ENCODE data around the gene TMEM185A.
"Not testable (repeated sequence)": the region's sequence is repeated elsewhere in the genome, so short reads cannot be mapped to it uniquely, and the experiment has no call there.

The TMEM185A gene

DNA sequence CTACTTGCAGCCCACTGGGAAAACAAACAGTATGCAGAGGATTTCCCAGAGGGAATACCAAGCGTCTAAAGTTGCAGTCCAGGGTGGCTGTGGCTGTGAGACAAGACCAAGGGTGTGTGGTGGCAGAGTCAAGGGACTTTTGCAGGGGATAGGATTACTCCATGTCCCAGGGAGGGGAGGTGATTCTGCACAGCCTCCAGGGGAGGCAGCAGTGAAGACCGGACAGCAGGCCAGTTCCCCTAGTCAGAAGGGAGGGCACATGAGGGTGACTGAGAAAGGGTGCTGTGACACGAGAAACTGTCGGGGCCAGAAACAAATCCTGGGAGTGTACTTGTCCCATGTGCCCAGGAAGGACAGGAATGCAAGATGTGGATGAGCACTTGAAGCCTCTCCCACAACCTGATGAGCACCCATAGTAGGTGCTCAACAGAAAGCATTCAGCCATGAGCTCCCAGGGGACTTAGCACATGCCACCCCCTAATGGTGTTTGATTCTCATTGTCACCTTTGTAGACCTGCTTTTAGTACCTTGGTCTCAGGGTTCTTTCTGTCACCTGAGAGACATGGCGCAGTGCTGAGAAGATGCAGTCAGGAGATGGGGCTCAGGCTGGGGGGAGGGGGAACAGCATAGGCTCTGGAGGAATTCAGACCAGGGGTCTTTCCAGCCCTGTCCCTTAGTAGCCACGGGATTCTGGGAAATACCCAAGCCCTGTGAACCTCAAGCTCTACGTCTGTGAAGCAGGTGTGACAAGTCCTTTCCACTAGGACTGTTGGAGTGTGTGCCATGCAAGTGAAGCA, 63.8 kb downstream of the TMEM185A start:
- Histone ChIP-seq H3K79me2 (ENCODE audit: low read length) (no peaks in the 10 kb centered on the region), H3K4me3 (ENCODE audit: low read length) (no peak overlapping the region), H3K9ac (ENCODE audit: low read length) (no peak overlapping the region), H3K9me3 (replicated peaks; ENCODE audit: insufficient read depth, low read length) (no peaks in the 10 kb centered on the region), H3K9me2 (replicated peaks; ENCODE audit: insufficient read depth, low read length) (no peaks in the 10 kb centered on the region), H3K36me3 (replicated peaks; ENCODE audit: insufficient read depth, low read length) (no peaks in the 10 kb centered on the region), H3K4me1 (ENCODE audit: low read length) (no peaks in the 10 kb centered on the region), H2AFZ (ENCODE audit: low read length) (no peak overlapping the region), H3F3A (ENCODE audit: insufficient read depth, low read length) (no peaks in the 10 kb centered on the region), H3K27ac (ENCODE audit: low read length) (no peak overlapping the region), H3K4me2 (ENCODE audit: low read depth, low read length) (no peak overlapping the region), H4K20me1 (ENCODE audit: insufficient read depth, low read length) (no peaks in the 10 kb centered on the region), H3K27me3 (replicated peaks; ENCODE audit: insufficient read depth, low read length) (no peaks in the 10 kb centered on the region)
- DNase-seq, result no peak
- TF ChIP-seq EZH2phosphoT487 (IDR thresholded peaks at IDR 0.05; ENCODE audit: low read length), result no peak
- TF ChIP-seq, protein P1, sequence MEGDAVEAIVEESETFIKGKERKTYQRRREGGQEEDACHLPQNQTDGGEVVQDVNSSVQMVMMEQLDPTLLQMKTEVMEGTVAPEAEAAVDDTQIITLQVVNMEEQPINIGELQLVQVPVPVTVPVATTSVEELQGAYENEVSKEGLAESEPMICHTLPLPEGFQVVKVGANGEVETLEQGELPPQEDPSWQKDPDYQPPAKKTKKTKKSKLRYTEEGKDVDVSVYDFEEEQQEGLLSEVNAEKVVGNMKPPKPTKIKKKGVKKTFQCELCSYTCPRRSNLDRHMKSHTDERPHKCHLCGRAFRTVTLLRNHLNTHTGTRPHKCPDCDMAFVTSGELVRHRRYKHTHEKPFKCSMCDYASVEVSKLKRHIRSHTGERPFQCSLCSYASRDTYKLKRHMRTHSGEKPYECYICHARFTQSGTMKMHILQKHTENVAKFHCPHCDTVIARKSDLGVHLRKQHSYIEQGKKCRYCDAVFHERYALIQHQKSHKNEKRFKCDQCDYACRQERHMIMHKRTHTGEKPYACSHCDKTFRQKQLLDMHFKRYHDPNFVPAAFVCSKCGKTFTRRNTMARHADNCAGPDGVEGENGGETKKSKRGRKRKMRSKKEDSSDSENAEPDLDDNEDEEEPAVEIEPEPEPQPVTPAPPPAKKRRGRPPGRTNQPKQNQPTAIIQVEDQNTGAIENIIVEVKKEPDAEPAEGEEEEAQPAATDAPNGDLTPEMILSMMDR (IDR thresholded peaks at IDR 0.05; ENCODE audit: low read length), result no peak
- no peak for TF ChIP-seq EZH2 (optimal IDR thresholded peaks at IDR 0.05; ENCODE audit: low read depth, low read length)

DNA sequence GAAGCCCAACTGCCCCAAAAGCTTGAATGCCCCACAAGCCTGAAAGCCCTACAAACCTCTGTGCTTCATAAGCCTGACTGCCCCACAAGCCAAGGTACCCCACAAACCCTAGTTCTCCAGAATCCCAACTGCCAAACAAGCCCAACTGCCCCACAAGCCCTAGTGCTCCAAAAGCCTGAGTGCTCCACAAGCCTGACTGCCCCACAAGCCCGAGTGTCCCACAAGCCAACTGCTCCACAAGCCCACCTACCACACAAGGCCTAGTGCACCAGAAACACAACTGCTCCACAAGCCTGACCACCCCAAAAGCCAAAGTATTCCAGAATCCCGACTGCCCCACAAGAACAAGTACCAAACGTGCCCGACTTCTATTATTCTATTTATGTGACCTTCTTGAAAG, 68.2 kb downstream of the TMEM185A start:
- no peak for DNase-seq
- Histone ChIP-seq H3F3A (ENCODE audit: insufficient read depth, low read length) (no peaks in the 10 kb centered on the region), H3K4me1 (ENCODE audit: low read length) (no peaks in the 10 kb centered on the region), H3K9me2 (replicated peaks; ENCODE audit: insufficient read depth, low read length) (no peaks in the 10 kb centered on the region), H3K27me3 (replicated peaks; ENCODE audit: insufficient read depth, low read length) (no peaks in the 10 kb centered on the region), H3K9ac (ENCODE audit: low read length) (no peak overlapping the region), H3K27ac (ENCODE audit: low read length) (no peak overlapping the region), H4K20me1 (ENCODE audit: insufficient read depth, low read length) (no peaks in the 10 kb centered on the region), H3K9me3 (replicated peaks; ENCODE audit: insufficient read depth, low read length) (no peaks in the 10 kb centered on the region), H3K4me2 (ENCODE audit: low read depth, low read length) (no peak overlapping the region), H3K36me3 (replicated peaks; ENCODE audit: insufficient read depth, low read length) (no peaks in the 10 kb centered on the region), H3K79me2 (ENCODE audit: low read length) (no peaks in the 10 kb centered on the region), H3K4me3 (ENCODE audit: low read length) (no peak overlapping the region), H2AFZ (ENCODE audit: low read length) (no peak overlapping the region)
- no peak for TF ChIP-seq EZH2 (optimal IDR thresholded peaks at IDR 0.05; ENCODE audit: low read depth, low read length)
- TF ChIP-seq EZH2phosphoT487 (IDR thresholded peaks at IDR 0.05; ENCODE audit: low read length), result no peak
- TF ChIP-seq, protein P1 (IDR thresholded peaks at IDR 0.05; ENCODE audit: low read length), result no peak

DNA sequence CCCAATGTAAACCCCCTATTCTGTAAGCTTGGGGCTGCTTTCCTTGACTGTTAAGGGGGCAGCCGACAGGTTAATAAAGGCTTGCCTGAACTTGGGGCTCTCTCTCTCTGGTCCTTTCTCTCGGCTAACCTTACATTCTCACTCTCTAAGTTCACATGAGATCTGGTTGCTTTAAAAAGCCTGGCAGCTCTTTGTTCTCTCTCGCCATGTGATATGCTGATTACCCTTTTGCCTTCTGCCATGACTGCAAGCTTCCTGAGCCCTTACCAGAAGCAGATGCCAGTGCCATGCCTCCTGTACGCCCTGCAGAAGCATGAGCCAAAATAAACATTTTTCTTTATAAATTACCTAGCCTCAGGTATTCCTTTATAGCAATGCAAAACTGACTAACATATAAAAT, 76.3 kb downstream of the TMEM185A start:
- H3F3A ChIP-seq (ENCODE audit: insufficient read depth, low read length); DNase-seq; H4K20me1 ChIP-seq (ENCODE audit: insufficient read depth, low read length): not testable (repeated sequence)

DNA sequence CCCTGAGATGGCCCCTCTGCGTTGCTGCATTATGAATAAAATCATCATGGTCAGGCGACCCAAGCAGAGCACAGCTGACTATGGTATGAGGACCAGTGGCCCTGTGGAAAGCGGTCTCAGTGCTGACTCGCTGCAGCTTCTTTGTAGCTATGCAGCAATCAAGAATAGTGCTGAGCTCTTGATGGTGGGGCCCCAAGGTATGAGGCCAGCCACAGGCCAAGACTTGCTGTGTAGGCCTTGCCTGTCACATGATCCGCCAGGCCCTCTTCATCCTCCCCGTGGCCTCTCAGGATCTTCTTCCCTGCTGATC, 79.7 kb downstream of the TMEM185A start:
- H3F3A ChIP-seq (ENCODE audit: insufficient read depth, low read length); H3K4me2 ChIP-seq (ENCODE audit: low read depth, low read length); H3K27ac ChIP-seq (ENCODE audit: low read length); H4K20me1 ChIP-seq (ENCODE audit: insufficient read depth, low read length); H3K27me3 ChIP-seq (replicated peaks; ENCODE audit: insufficient read depth, low read length); H3K9me2 ChIP-seq (replicated peaks; ENCODE audit: insufficient read depth, low read length); H2AFZ ChIP-seq (ENCODE audit: low read length); H3K79me2 ChIP-seq (ENCODE audit: low read length); H3K9ac ChIP-seq (ENCODE audit: low read length); H3K4me1 ChIP-seq (ENCODE audit: low read length); H3K9me3 ChIP-seq (replicated peaks; ENCODE audit: insufficient read depth, low read length); H3K36me3 ChIP-seq (replicated peaks; ENCODE audit: insufficient read depth, low read length); H3K4me3 ChIP-seq (ENCODE audit: low read length); DNase-seq: not testable (repeated sequence)

More for the DNA sequence above, 76.3 kb downstream of the TMEM185A start:
- not testable (repeated sequence) for H2AFZ ChIP-seq (ENCODE audit: low read length); H3K27me3 ChIP-seq (replicated peaks; ENCODE audit: insufficient read depth, low read length); H3K79me2 ChIP-seq (ENCODE audit: low read length); H3K9me3 ChIP-seq (replicated peaks; ENCODE audit: insufficient read depth, low read length); H3K9me2 ChIP-seq (replicated peaks; ENCODE audit: insufficient read depth, low read length); H3K4me3 ChIP-seq (ENCODE audit: low read length); H3K9ac ChIP-seq (ENCODE audit: low read length); H3K27ac ChIP-seq (ENCODE audit: low read length); H3K36me3 ChIP-seq (replicated peaks; ENCODE audit: insufficient read depth, low read length); H3K4me2 ChIP-seq (ENCODE audit: low read depth, low read length); H3K4me1 ChIP-seq (ENCODE audit: low read length)

DNA sequence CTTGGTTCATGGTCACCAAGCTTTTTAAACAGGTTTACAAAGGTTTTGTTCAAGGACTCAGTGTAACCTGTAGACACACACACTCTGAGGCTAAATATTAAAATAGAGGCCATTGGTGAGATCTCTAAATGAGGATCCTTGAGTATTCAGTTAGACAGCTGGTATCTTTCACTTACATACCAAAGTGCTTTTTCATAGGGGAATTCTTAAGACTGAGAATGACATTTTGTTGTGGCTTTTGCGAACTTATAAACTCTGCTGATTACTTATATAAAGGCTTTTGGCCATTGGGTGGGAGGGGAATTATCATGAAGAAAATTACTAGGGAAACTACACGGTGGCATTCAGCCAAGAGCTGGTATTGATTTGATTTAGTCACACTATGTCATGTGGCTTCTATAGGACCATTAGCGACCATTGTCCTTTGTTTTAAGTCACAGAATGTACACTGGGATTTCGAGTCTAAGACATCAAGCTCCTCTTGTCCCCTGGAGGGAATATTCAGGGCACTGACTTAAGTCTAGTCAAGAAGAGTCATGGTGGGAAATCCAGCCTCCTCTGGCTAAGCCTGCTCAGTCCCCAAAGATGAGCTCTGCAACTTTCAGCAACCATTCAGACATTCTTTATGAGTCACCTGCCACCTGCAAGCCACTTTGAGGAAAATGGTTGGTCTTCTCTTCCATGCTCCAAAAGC, 80.2 kb downstream of the TMEM185A start:
- H3K9ac ChIP-seq (ENCODE audit: low read length); H3K9me3 ChIP-seq (replicated peaks; ENCODE audit: insufficient read depth, low read length); H4K20me1 ChIP-seq (ENCODE audit: insufficient read depth, low read length); H3K4me3 ChIP-seq (ENCODE audit: low read length); H3F3A ChIP-seq (ENCODE audit: insufficient read depth, low read length); H2AFZ ChIP-seq (ENCODE audit: low read length); H3K4me1 ChIP-seq (ENCODE audit: low read length); H3K27me3 ChIP-seq (replicated peaks; ENCODE audit: insufficient read depth, low read length); H3K4me2 ChIP-seq (ENCODE audit: low read depth, low read length); DNase-seq; H3K27ac ChIP-seq (ENCODE audit: low read length); H3K9me2 ChIP-seq (replicated peaks; ENCODE audit: insufficient read depth, low read length); H3K36me3 ChIP-seq (replicated peaks; ENCODE audit: insufficient read depth, low read length); H3K79me2 ChIP-seq (ENCODE audit: low read length): not testable (repeated sequence)

DNA sequence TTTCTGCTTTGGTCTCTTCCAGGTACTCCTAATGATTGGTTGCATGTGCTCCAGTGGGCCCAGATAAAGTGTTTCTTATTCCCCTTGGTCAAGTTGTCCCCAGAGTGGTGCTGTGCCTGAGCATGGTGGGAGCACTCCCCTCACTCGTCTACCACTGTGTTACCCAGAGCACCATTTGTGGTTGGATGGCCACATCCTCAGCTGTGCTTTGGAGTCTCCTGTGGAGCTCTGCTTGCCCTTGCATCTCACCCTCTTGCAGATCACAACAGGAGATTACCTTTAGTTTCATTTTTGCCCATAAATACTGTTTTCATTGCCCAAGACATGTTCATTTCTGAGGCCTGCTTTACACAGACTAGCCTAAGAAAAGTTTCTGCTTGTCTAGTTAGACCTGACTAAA, 81.1 kb downstream of the TMEM185A start:
- H3F3A ChIP-seq (ENCODE audit: insufficient read depth, low read length); H3K4me1 ChIP-seq (ENCODE audit: low read length); DNase-seq; H4K20me1 ChIP-seq (ENCODE audit: insufficient read depth, low read length); H3K9me3 ChIP-seq (replicated peaks; ENCODE audit: insufficient read depth, low read length); H3K4me3 ChIP-seq (ENCODE audit: low read length); H3K4me2 ChIP-seq (ENCODE audit: low read depth, low read length); H3K36me3 ChIP-seq (replicated peaks; ENCODE audit: insufficient read depth, low read length); H2AFZ ChIP-seq (ENCODE audit: low read length); H3K9ac ChIP-seq (ENCODE audit: low read length); H3K9me2 ChIP-seq (replicated peaks; ENCODE audit: insufficient read depth, low read length); H3K79me2 ChIP-seq (ENCODE audit: low read length); H3K27ac ChIP-seq (ENCODE audit: low read length); H3K27me3 ChIP-seq (replicated peaks; ENCODE audit: insufficient read depth, low read length): not testable (repeated sequence)
